HCEC 1CT (cell line): ENCODE data around the gene APEX1.
"Not testable (repeated sequence)": the region's sequence is repeated elsewhere in the genome, so short reads cannot be mapped to it uniquely, and the experiment has no call there.

ENCODE experiments used
- DNase-seq: peaks from one replicate; pipeline ENCODE4 v3.0.0-alpha.2; 2017

Gene APEX1

GRCh38 chr14:20478894-20479293 is 23.9 kb downstream of the APEX1 start:
- no peak for DNase-seq

GRCh38 chr14:20482382-20482781 is 27.4 kb downstream of the APEX1 start:
- no peak for DNase-seq

GRCh38 chr14:20485900-20486299 is 30.9 kb downstream of the APEX1 start:
- DNase-seq, result no peak

- no peak for DNase-seq
These were observed 31.8 kb downstream of the APEX1 start for GRCh38 chr14:20486684-20487395.

GRCh38 chr14:20487396-20487725 is 32.3 kb downstream of the APEX1 start:
- DNase-seq, result no peak

- DNase-seq, result no peak
These were observed 34.3 kb downstream of the APEX1 start for GRCh38 chr14:20489093-20489994.

GRCh38 chr14:20490563-20490962 is 35.5 kb downstream of the APEX1 start:
- no peak for DNase-seq

GRCh38 chr14:20492486-20492885 is 37.5 kb downstream of the APEX1 start:
- DNase-seq, result no peak

- DNase-seq, result no peak
These were observed 38.6 kb downstream of the APEX1 start for GRCh38 chr14:20493634-20494033.

- DNase-seq, result peak; percentile 63
These were observed 40.1 kb downstream of the APEX1 start for GRCh38 chr14:20494935-20495766.

GRCh38 chr14:20498622-20499021 is 43.6 kb downstream of the APEX1 start:
- no peak for DNase-seq

- DNase-seq, result no peak
These were observed 44.1 kb downstream of the APEX1 start for GRCh38 chr14:20499108-20499507.

- no peak for DNase-seq
These were observed 44.9 kb downstream of the APEX1 start for GRCh38 chr14:20499881-20500280.

- DNase-seq, result peak; percentile 13
These were observed 46.3 kb downstream of the APEX1 start for GRCh38 chr14:20501346-20501745.

GRCh38 chr14:20503898-20504297 is 48.9 kb downstream of the APEX1 start:
- DNase-seq, result no peak

GRCh38 chr14:20506276-20506675 is 51.2 kb downstream of the APEX1 start:
- not testable (repeated sequence) for DNase-seq

- DNase-seq, result not testable (repeated sequence)
These were observed 51.7 kb downstream of the APEX1 start for GRCh38 chr14:20506752-20507151.
